K562 (cell line): ENCODE data around the gene ADGRE1. TPM values are rescaled to one million over a fixed set of nuclear protein-coding genes. Genes with fewer than 3 reads are reported as not detected.
A peak's percentile ranks its signal among the peaks of the same experiment; 100 is the strongest.

Experiments
- BRCA1 ChIP-seq, 2 experiments: fragments of 450-650 bp in 1 of 2; sonication (generic) in 1 of 2; formaldehyde crosslinking in 1 of 2; IDR thresholded peaks; 2 replicates each; pipeline versions ENCODE4 v1.5.0 to v1.6.1; 2017 to 2020; ENCODE audit warnings: mild to moderate bottlenecking in 1 of 2, missing genetic modification reagents in 1 of 2
- CTBP1 ChIP-seq: fragments of 450-650 bp; IDR thresholded peaks from 2 replicates; pipeline ENCODE4 v1.6.1; 2016; ENCODE audit warnings: borderline replicate concordance
- CXXC5 ChIP-seq: fragments of 250-450 bp; sonication (Bioruptor Pico); IDR thresholded peaks from 2 replicates; pipeline ENCODE4 v1.8.0; 2022; ENCODE audit warnings: inconsistent platforms, mild to moderate bottlenecking, moderate library complexity
- FOXM1 ChIP-seq, 2 experiments: fragments of 450-650 bp in 1 of 2; sonication (generic) in 1 of 2; formaldehyde crosslinking in 1 of 2; IDR thresholded peaks; 2 replicates each; pipeline versions ENCODE4 v1.6.1 to v1.9.0; 2017 to 2022; ENCODE audit warnings: low read depth in 2 of 2, mild to moderate bottlenecking in 2 of 2, missing genetic modification reagents in 1 of 2, moderate library complexity in 1 of 2
- HBP1 ChIP-seq: fragments of 450-650 bp; formaldehyde crosslinking; IDR thresholded peaks from 2 replicates; pipeline ENCODE4 v1.4.0; 2022; ENCODE audit warnings: missing genetic modification characterization
- HDGF ChIP-seq: fragments of 450-650 bp; IDR thresholded peaks from 2 replicates; pipeline ENCODE4 v1.6.1; 2016
- HLTF ChIP-seq: fragments of 450-650 bp; IDR thresholded peaks from 2 replicates; pipeline ENCODE4 v1.6.1; 2016
- ID3 ChIP-seq, 2 experiments: fragments of 250-450 bp in 1 of 2; fragments of 450-650 bp in 1 of 2; sonication (Bioruptor Pico) in 1 of 2; IDR thresholded peaks; 2 replicates each; pipeline versions ENCODE4 v1.6.1 to v1.8.0; 2016 to 2021; ENCODE audit warnings: mild to moderate bottlenecking in 2 of 2, moderate library complexity in 2 of 2, missing compliant biosample characterization in 1 of 2, missing genetic modification characterization in 1 of 2
- KLF13 ChIP-seq: fragments of 450-650 bp; IDR thresholded peaks from 2 replicates; pipeline ENCODE4 v1.6.1; 2016; ENCODE audit warnings: missing genetic modification characterization, low read depth, mild to moderate bottlenecking, missing compliant biosample characterization, moderate library complexity, borderline replicate concordance
- NCOA2 ChIP-seq, 2 experiments: fragments of 450-650 bp; IDR thresholded peaks; 2 replicates each; pipeline ENCODE4 v1.6.1; 2018; ENCODE audit warnings: mild to moderate bottlenecking in 2 of 2, moderate library complexity in 1 of 2; ENCODE audit not compliant: partially characterized antibody in 2 of 2
- NFRKB ChIP-seq: fragments of 450-650 bp; IDR thresholded peaks from 2 replicates; pipeline ENCODE4 v1.6.1; 2016; ENCODE audit warnings: low read depth
- PHTF2 ChIP-seq: fragments of 250-450 bp; sonication (Bioruptor Pico); IDR thresholded peaks from 2 replicates; pipeline ENCODE4 v1.5.0; 2021; ENCODE audit warnings: mild to moderate bottlenecking
- PTTG1 ChIP-seq: fragments of 450-650 bp; IDR thresholded peaks from 2 replicates; pipeline ENCODE4 v1.6.1; 2016; ENCODE audit warnings: low read depth, mild to moderate bottlenecking, missing genetic modification characterization, missing compliant biosample characterization
- SAFB2 ChIP-seq: fragments of 200-400 bp; formaldehyde crosslinking; IDR thresholded peaks from 2 replicates; pipeline ENCODE4 v1.6.1; 2018; ENCODE audit warnings: borderline replicate concordance, low read length, low read depth, moderate library complexity; ENCODE audit not compliant: severe bottlenecking
- SNRNP70 ChIP-seq: fragments of 200-400 bp; formaldehyde crosslinking; optimal IDR thresholded peaks from 2 replicates; pipeline ENCODE3; 2017; ENCODE audit warnings: low read depth, low read length
- SP1 ChIP-seq: sonication (generic); formaldehyde crosslinking; IDR thresholded peaks from 2 replicates; pipeline ENCODE4 v1.8.1; 2022; ENCODE audit warnings: mild to moderate bottlenecking, missing genetic modification reagents
- THRB ChIP-seq: fragments of 450-650 bp; formaldehyde crosslinking; conservative IDR thresholded peaks from 2 replicates; pipeline ENCODE4 v1.4.0; 2022; ENCODE audit warnings: mild to moderate bottlenecking, missing genetic modification characterization
- XRCC5 ChIP-seq: fragments of 200-400 bp; formaldehyde crosslinking; IDR thresholded peaks from 2 replicates; pipeline ENCODE4 v1.6.1; 2017; ENCODE audit warnings: low read depth, mild to moderate bottlenecking, low read length
- ZFP36 ChIP-seq: fragments of 150-350 bp; IDR thresholded peaks from 2 replicates; pipeline ENCODE4 v1.6.1; 2018; ENCODE audit warnings: low read length, low read depth; ENCODE audit not compliant: partially characterized antibody
- ZNF384 ChIP-seq: IDR thresholded peaks from 2 replicates; pipeline ENCODE4 v1.6.1; 2012; ENCODE audit warnings: low read depth, low read length, improper control_type of control experiment
- ZNF445 ChIP-seq: fragments of 250-450 bp; sonication (Bioruptor Pico); IDR thresholded peaks from 2 replicates; pipeline ENCODE4 v1.4.0; 2020; ENCODE audit warnings: low read depth, mild to moderate bottlenecking, moderate library complexity
- polyA plus RNA-seq, 8 experiments: library from polyadenylated mRNA; depleted of rRNA in 4 of 8; stranded (reverse) in 5 of 8; unstranded in 3 of 8; fragments of >200 nt; fragmentation: Nextera tagmentation in 2 of 8; fragmentation: Illumina TruSeq in 1 of 8; extraction: Ambion mirVana in 2 of 8; extraction: Trizol in 1 of 8; gene quantifications; 2 replicates each; pipeline versions ENCODE4 v1.2.1 to v1.2.3, GENCODE V29; 2011 to 2014; ENCODE audit warnings: inconsistent platforms in 1 of 8, missing spikeins in 1 of 8
- total RNA-seq, 7 experiments: library from RNA; depleted of rRNA in 6 of 7; stranded (reverse); fragments of >200 nt in 6 of 7; fragmentation: Illumina TruSeq in 2 of 7; extraction: Trizol in 2 of 7; gene quantifications; 2 replicates each; pipeline versions ENCODE4 v1.2.1 to v1.2.3, GENCODE V29; 2011 to 2021; ENCODE audit warnings: low replicate concordance in 1 of 7
- TF ChIP-seq, protein P1 (sequence below), 2 experiments: IDR thresholded peaks; 2 replicates each; pipeline ENCODE4 v1.6.1; 2011; ENCODE audit warnings: borderline replicate concordance in 1 of 2, control low read depth in 1 of 2, low read depth in 1 of 2, low read length in 1 of 2, mild to moderate bottlenecking in 1 of 2, mixed read lengths in 1 of 2, moderate library complexity in 1 of 2; ENCODE audit not compliant: insufficient read depth in 1 of 2, insufficient read length in 1 of 2, poor library complexity in 1 of 2, severe bottlenecking in 1 of 2; ENCODE audit errors: extremely low read depth in 1 of 2

ADGRE1 gene
- total and polyA plus RNA-seq, 9 of the 15 experiments (the other 6 are each of a cell fraction or from before 2014, with no cell fraction given), result 0.09 to 0.49 (median 0.25) TPM; not detected in 1

- TF ChIP-seq THRB (CRISPR knock-in tag) (peak; percentile 75), HLTF (peak; percentile 65; the same call in 1 of the 2 replicates), KLF13 (tag) (no peak), CTBP1 (peak; percentile 64; the same call in 1 of the 2 replicates), PTTG1 (tag) (no peak), BRCA1 (IDR thresholded peaks at IDR 0.05) (no peak), BRCA1 (CRISPR knock-in tag; IDR thresholded peaks at IDR 0.05) (no peak), SP1 (CRISPR knock-in tag) (peak; percentile 50; the same call in 1 of the 2 replicates), CXXC5 (CRISPR knock-in tag) (peak; percentile 42), ZFP36 (peak; percentile 7), SAFB2 (no peak), ZNF384 (0 out of 2 replicates have a peak, but pooled peaks have one; percentile 27), PHTF2 (CRISPR knock-in tag) (no peak), XRCC5 (0 out of 2 replicates have a peak, but pooled peaks have one; percentile 63), HBP1 (CRISPR knock-in tag) (peak; percentile 58), HDGF (no peak), ZNF445 (CRISPR knock-in tag) (no peak), ID3 (CRISPR knock-in tag; IDR thresholded peaks at IDR 0.05) (no peak), ID3 (tag; IDR thresholded peaks at IDR 0.05) (no peak), NCOA2 (IDR thresholded peaks at IDR 0.05; ENCODE audit: partially characterized antibody in 2 of 2) (no peak), SNRNP70 (no peak), FOXM1 (IDR thresholded peaks at IDR 0.05; ENCODE audit: low read depth) (no peak), FOXM1 (CRISPR knock-in tag; IDR thresholded peaks at IDR 0.05; ENCODE audit: low read depth) (no peak), NFRKB (no peak)
- TF ChIP-seq, protein P1, sequence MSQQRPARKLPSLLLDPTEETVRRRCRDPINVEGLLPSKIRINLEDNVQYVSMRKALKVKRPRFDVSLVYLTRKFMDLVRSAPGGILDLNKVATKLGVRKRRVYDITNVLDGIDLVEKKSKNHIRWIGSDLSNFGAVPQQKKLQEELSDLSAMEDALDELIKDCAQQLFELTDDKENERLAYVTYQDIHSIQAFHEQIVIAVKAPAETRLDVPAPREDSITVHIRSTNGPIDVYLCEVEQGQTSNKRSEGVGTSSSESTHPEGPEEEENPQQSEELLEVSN (IDR thresholded peaks at IDR 0.05; ENCODE audit: borderline replicate concordance in 1 of 2, extremely low read depth in 1 of 2, insufficient read depth in 1 of 2, insufficient read length in 1 of 2, low read depth in 1 of 2, low read length in 1 of 2, poor library complexity in 1 of 2, severe bottlenecking in 1 of 2), result peak in 1 of 2 experiments; percentile 34
Measured at GRCh38 chr19:6862673-6863078, 24.7 kb upstream of the ADGRE1 start (continued).
